Activated CD4-positive, alpha-beta T cell treated with anti-CD3 and anti-CD28 coated beads, Interleukin-2, amount 10 ng/mL, durations not matched to agents 7 days and 5 days (primary cell): Measurements from ENCODE around the gene ATXN8OS. TPM values are rescaled to one million over a fixed set of nuclear protein-coding genes. Genes with fewer than 3 reads are reported as not detected.
"Not testable (repeated sequence)": the region's sequence is repeated elsewhere in the genome, so short reads cannot be mapped to it uniquely, and the experiment has no call there.

ENCODE experiments used
- CTCF ChIA-PET: fragments of 350-600 bp; sonication (Branson Sonifier 250); formaldehyde crosslinking; loops from one replicate; lab custom pipeline; 2021; ENCODE audit warnings: antibody characterized with exemption; lab: Charles Lee
- POLR2A ChIA-PET: fragments of 350-600 bp; sonication (Branson Sonifier 250); formaldehyde crosslinking; loops from one replicate; lab custom pipeline; 2021; ENCODE audit warnings: antibody characterized with exemption; lab: Charles Lee
- DNase-seq: peaks from one replicate; pipeline ENCODE4 v3.0.0-alpha.2; 2020
- H3K27ac Mint-ChIP-seq: one replicate; pipeline ENCODE4 v1.8.0; 2021; ENCODE audit warnings: mild to moderate bottlenecking, moderate library complexity, mixed read lengths
- H3K27me3 Mint-ChIP-seq: one replicate; pipeline ENCODE4 v1.8.0; 2021; ENCODE audit warnings: mixed read lengths
- H3K36me3 Mint-ChIP-seq: one replicate; pipeline ENCODE4 v1.8.0; 2021; ENCODE audit warnings: low read depth, mixed read lengths
- H3K4me1 Mint-ChIP-seq: one replicate; pipeline ENCODE4 v1.8.0; 2021; ENCODE audit warnings: mixed read lengths
- H3K4me3 Mint-ChIP-seq: one replicate; pipeline ENCODE4 v1.8.0; 2021; ENCODE audit warnings: mild to moderate bottlenecking, moderate library complexity, mixed read lengths
- H3K9me3 Mint-ChIP-seq: one replicate; pipeline ENCODE4 v1.8.0; 2021; ENCODE audit warnings: mixed read lengths
- total RNA-seq, 2 experiments: library from RNA; stranded (reverse); gene quantifications; one replicate each; pipeline ENCODE4 v1.2.3, GENCODE V29; 2021

The ATXN8OS gene
- total RNA-seq = not detected

DNA sequence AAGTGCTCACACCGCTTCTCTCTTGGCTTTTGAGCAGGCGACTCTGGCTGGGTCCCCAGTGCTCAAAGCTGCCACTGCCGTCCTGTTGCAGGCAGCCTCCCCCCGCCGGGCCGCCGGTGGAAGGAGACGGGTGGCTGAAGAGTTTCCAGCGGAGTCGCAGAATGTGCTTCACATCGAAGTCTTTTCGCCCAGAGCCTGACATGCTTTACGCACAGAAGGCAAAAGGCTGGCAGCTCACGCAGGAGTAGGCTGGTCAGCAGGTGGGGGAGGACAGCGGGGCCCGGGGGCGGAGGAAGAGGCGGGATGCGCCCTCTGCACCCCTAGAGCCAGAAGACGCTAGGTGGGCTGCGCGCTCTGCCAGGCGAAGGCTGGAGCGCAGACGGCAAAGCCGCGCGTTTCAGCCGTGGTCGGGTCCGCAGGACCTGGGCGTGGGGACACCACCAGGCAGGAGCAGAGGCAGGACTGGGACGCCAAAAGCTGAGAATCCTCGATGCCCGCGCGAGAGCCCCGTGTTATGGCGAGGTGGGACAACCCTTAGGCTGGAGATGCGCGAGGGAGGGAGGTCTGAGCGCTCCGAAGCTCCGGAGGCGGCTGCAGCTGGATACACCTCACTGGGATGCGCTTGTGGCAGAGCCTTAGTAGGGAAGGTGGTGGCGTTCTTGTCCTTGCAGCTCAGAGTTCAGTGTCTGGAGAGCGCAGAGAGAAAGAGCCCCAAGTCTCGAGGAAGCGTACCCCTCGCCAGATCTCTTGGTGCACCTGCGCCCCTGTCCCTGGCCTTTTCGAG, at the start of gene ATXN8OS:
TSS of gene ATXN8OS (plus strand) at position 329 of the 784 bp plus-strand sequence.
- no peaks in the 10 kb centered on the region for H3K27me3 Mint-ChIP-seq
- no peaks in the 10 kb centered on the region for H3K4me1 Mint-ChIP-seq
- POLR2A ChIA-PET = no interaction called here
- CTCF ChIA-PET = no interaction called here
- no peak within 1 kb of the TSS for H3K4me3 Mint-ChIP-seq
- H3K36me3 Mint-ChIP-seq = no peaks in the 10 kb centered on the region
- no peak for DNase-seq
- H3K9me3 Mint-ChIP-seq = no peaks in the 10 kb centered on the region
- no peak within 1 kb of the TSS for H3K27ac Mint-ChIP-seq

DNA sequence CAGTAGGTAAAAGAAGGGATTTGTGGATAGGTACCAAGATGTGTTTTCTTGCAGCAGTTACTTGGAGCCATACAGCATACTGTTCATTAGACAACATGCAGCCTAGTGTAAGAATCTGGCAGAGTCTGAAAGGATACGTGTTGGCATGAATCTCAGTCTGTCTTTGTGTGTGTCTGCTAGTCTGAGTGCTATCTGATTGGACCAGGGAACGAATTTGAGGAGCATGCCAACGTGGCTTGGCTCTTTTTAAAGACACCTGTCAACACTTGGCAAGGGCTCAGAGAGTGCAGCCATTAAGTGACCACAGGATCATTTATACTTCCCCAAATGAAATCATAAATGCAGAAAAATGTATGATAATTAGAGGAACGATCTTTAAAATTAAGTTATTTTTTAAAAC, 27.6 kb upstream of the ATXN8OS start:
- Mint-ChIP-seq H3K4me1 (no peaks in the 10 kb centered on the region), H3K27ac (no peak overlapping the region), H3K36me3 (no peaks in the 10 kb centered on the region), H3K4me3 (no peak overlapping the region), H3K27me3 (no peaks in the 10 kb centered on the region), H3K9me3 (peaks cover 6% of the 10 kb centered on the region)
- ChIA-PET POLR2A (no interaction called here), CTCF (no interaction called here)
- no peak for DNase-seq

GRCh38 chr13:70087247-70087646, 20.4 kb upstream of the ATXN8OS start:
- H3K9me3 Mint-ChIP-seq = peaks cover 2% of the 10 kb centered on the region
- ChIA-PET CTCF (no interaction called here), POLR2A (no interaction called here)
- no peaks in the 10 kb centered on the region for H3K4me1 Mint-ChIP-seq
- no peaks in the 10 kb centered on the region for H3K27me3 Mint-ChIP-seq
- no peak overlapping the region for H3K4me3 Mint-ChIP-seq
- no peaks in the 10 kb centered on the region for H3K36me3 Mint-ChIP-seq
- no peak for DNase-seq
- H3K27ac Mint-ChIP-seq = no peak overlapping the region

- H3K4me1 Mint-ChIP-seq = no peaks in the 10 kb centered on the region
- H3K9me3 Mint-ChIP-seq = peaks cover 2% of the 10 kb centered on the region
- ChIA-PET POLR2A (no interaction called here), CTCF (no interaction called here)
- H3K36me3 Mint-ChIP-seq = no peaks in the 10 kb centered on the region
- no peak overlapping the region for H3K27ac Mint-ChIP-seq
- DNase-seq = no peak
- no peaks in the 10 kb centered on the region for H3K27me3 Mint-ChIP-seq
- no peak overlapping the region for H3K4me3 Mint-ChIP-seq
These were observed 18.7 kb upstream of the ATXN8OS start for GRCh38 chr13:70088926-70089325.

DNA sequence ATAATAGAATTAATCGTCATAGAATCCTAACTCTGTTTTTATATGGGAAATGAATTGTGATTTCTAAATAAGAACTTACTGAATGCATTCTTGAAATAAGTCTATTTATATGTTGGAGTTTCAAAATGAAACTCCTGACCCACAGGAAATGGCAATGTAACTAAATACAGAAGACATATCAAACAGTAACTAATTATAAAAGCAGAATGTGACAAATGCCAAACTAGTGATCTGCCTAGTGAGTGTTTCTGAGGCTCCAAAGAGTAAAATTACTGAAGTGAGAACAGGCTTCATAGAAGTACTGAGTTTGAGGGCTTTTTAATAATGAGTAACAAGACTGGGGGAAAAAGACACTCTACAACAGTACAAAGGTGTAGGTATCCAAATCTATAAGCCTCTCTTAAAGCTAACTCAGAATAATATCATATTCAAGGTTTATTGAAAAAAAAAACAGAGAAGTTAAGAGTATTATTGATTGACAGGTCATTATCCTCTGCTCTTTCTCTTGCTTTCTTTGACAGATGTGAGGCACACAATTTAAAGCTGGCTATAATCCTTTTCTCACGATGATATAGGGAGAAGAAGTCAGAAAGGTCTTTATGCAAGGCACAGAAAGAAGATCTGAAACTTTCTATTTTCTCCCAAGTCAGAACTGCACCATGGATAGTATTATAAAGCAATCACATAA, 17.4 kb upstream of the ATXN8OS start:
- Mint-ChIP-seq H3K4me1 (no peaks in the 10 kb centered on the region), H3K9me3 (peaks cover 2% of the 10 kb centered on the region), H3K27me3 (no peaks in the 10 kb centered on the region), H3K27ac (no peak overlapping the region), H3K4me3 (no peak overlapping the region), H3K36me3 (no peaks in the 10 kb centered on the region)
- POLR2A ChIA-PET = no interaction called here
- CTCF ChIA-PET = no interaction called here
- no peak for DNase-seq

DNA sequence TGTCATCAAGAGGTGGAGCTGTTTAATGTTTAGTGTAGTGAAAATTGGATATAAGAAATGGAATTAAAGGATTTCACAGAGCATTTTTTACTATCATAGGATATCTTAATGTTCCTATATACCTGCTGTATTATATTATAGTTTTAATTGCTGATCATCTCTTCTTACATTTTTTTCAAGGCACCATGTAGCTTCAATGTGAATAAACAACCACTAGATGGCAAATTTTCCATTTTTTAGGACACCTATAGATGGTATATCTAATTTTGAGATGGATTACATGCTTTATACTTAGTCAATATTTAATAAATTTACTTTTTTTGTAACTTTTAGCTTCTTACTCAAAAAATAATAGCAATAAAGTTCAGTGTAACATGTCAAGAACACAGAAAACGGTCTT, 9.0 kb upstream of the ATXN8OS start:
- Mint-ChIP-seq H3K36me3 (no peaks in the 10 kb centered on the region), H3K27ac (no peak overlapping the region), H3K27me3 (no peaks in the 10 kb centered on the region), H3K4me3 (no peak overlapping the region), H3K9me3 (no peaks in the 10 kb centered on the region), H3K4me1 (no peaks in the 10 kb centered on the region)
- CTCF ChIA-PET = no interaction called here
- POLR2A ChIA-PET = no interaction called here
- no peak for DNase-seq

GRCh38 chr13:70104481-70104880, 3.1 kb upstream of the ATXN8OS start:
- Mint-ChIP-seq H3K27me3 (no peaks in the 10 kb centered on the region), H3K4me1 (no peaks in the 10 kb centered on the region), H3K9me3 (no peaks in the 10 kb centered on the region), H3K36me3 (no peaks in the 10 kb centered on the region), H3K4me3 (no peak overlapping the region), H3K27ac (no peak overlapping the region)
- CTCF ChIA-PET = no interaction called here
- DNase-seq = no peak
- POLR2A ChIA-PET = no interaction called here

GRCh38 chr13:70107125-70107497, 515 bp upstream of the ATXN8OS start:
- Mint-ChIP-seq H3K36me3 (no peaks in the 10 kb centered on the region), H3K4me1 (no peaks in the 10 kb centered on the region), H3K27me3 (no peaks in the 10 kb centered on the region), H3K27ac (no peak overlapping the region), H3K9me3 (no peaks in the 10 kb centered on the region), H3K4me3 (no peak overlapping the region)
- DNase-seq = no peak
- CTCF ChIA-PET = no interaction called here
- POLR2A ChIA-PET = no interaction called here

DNA sequence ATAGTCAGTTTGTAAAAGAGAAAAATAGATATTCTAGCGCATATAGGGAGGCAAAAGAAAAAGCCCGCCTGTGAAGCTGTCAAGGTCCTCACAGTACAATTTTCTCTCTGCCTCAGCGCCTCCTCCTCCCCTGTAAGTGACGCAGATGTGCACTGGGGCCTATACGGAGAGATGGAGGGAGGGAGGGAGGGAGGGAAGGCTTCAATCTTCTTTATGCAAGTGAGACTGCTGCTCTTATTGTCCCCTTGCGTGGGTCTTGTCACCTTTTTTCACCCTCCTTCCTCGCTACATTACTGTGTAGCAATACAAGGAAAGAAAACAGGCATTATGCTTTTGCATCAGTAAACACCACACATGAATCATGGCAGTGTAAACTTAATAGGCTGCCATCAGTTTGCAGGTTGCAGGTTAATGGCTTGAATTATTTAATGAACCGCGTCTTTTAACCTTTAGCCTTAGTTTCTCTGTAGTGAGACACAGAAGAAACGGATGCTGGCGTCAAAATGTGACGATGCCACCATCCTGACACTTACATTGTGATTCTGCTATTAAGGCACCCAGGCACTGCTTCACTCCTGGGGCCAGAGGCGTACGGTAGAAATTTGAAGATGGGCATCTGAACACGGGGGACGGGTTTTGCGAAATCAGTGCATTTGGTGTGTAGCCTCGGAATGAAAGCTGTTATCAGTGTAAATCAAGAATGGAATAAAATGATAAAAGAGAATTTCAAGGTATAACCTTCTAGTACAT, 905 bp downstream of the ATXN8OS start, which contains the start of gene KLHL1:
TSS of gene KLHL1 (minus strand) at position 97 of the 750 bp plus-strand sequence. CDS start 753 bp downstream, outside the sequence.
- Mint-ChIP-seq H3K27ac (no peak within 1 kb of the TSS), H3K4me1 (no peaks in the 10 kb centered on the region), H3K4me3 (no peak within 1 kb of the TSS), H3K9me3 (no peaks in the 10 kb centered on the region), H3K36me3 (no peaks in the 10 kb centered on the region), H3K27me3 (no peaks in the 10 kb centered on the region)
- ChIA-PET POLR2A (no interaction called here), CTCF (no interaction called here)
- no peak for DNase-seq

DNA sequence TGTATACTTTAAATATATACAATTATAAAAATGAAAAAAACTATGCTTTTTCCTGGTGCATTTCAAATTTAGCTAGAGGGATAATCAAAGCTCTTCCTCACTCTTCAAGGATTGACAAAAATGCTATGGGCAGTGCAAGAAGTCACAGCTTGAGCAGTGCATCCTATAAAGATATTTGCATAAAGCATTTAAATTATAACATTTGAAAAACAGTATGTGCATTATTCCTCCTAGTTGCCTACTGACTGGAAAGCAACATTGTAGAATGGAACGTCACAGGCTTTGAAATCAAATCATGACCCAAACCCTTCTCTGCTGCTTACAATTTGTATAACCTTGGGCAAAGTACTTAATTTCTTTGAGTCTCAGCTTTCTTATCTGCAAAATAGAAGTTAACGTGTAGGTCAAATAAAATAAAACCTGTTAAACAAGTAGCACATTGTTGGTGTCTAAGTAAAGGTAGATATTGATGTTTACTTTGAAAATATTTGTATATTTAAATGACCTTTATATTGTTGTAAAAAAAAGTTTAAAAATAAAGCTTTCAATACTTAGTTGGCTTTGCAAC, 9.8 kb downstream of the ATXN8OS start:
- no peaks in the 10 kb centered on the region for H3K27me3 Mint-ChIP-seq
- peaks cover 4% of the 10 kb centered on the region for H3K9me3 Mint-ChIP-seq
- H3K4me1 Mint-ChIP-seq = no peaks in the 10 kb centered on the region
- H3K36me3 Mint-ChIP-seq = no peaks in the 10 kb centered on the region
- POLR2A ChIA-PET = no interaction called here
- no peak overlapping the region for H3K27ac Mint-ChIP-seq
- CTCF ChIA-PET = no interaction called here
- no peak for DNase-seq
- H3K4me3 Mint-ChIP-seq = no peak overlapping the region

DNA sequence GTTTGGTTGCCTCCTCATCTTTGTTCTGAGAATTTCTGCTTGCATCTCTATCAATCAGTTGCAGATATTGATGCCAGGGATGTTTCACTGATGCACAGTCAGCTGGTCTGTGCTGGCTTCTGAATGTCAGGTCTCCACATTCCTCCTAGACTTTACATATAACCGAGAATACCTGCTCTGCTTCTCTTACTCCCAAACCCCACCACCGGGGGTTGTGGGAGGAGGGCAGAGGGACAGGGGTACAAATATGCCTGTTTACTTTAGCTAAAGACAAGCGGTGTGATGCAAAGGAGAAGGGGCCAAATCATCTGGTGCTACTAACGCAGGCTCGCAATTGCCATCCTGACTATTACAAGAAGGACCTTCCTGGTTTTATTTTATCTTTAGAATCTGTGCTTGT, 18.1 kb downstream of the ATXN8OS start:
- H3K27me3 Mint-ChIP-seq = no peaks in the 10 kb centered on the region
- ChIA-PET CTCF (no interaction called here), POLR2A (no interaction called here)
- no peak overlapping the region for H3K27ac Mint-ChIP-seq
- peaks cover 7% of the 10 kb centered on the region for H3K9me3 Mint-ChIP-seq
- no peaks in the 10 kb centered on the region for H3K36me3 Mint-ChIP-seq
- no peak overlapping the region for H3K4me3 Mint-ChIP-seq
- H3K4me1 Mint-ChIP-seq = no peaks in the 10 kb centered on the region
- DNase-seq = no peak

DNA sequence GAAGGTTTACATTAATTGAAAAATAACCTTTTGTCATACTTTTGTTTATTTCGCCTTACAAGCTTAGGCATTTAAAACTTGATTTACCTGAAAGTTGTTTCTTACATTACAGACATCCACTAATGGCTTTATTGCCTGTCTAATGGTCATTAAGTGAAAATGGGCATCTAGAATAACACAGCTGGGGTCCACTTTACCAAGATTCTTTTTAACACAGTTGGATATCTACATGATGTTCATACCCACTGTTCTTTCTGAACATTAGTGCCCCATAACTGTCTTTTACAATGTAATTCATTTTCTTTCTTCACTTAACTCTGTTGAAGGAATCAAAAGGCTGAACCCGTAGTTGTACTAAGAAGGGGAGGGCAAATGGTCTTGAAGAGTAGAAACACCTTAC, 20.5 kb downstream of the ATXN8OS start:
- no peak for DNase-seq
- no peaks in the 10 kb centered on the region for H3K27me3 Mint-ChIP-seq
- no peaks in the 10 kb centered on the region for H3K36me3 Mint-ChIP-seq
- no peak overlapping the region for H3K4me3 Mint-ChIP-seq
- no peaks in the 10 kb centered on the region for H3K4me1 Mint-ChIP-seq
- H3K27ac Mint-ChIP-seq = no peak overlapping the region
- ChIA-PET POLR2A (no interaction called here), CTCF (no interaction called here)
- H3K9me3 Mint-ChIP-seq = peaks cover 8% of the 10 kb centered on the region

DNA sequence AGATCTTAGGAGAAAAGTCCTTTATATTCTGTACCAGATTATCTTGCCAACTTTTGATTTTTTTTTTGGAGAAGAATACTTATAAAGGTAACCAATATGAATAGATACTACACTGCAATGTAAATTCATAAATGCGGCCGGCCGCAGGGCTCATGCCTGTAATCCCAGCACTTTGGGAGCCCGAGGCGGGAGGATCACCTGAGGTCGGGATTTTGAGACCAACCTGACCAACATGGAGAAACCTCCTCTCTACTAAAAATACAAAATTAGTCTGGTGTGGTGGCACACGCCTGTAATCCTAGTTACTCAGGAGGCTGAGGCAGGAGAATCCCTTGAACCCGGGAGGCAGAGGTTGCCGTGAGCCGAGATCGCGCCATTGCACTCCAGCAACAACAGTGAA, 35.0 kb downstream of the ATXN8OS start:
- H3K9me3 Mint-ChIP-seq, H3K27ac Mint-ChIP-seq, H3K36me3 Mint-ChIP-seq, POLR2A ChIA-PET, H3K4me3 Mint-ChIP-seq, CTCF ChIA-PET, H3K4me1 Mint-ChIP-seq, H3K27me3 Mint-ChIP-seq, DNase-seq: not testable (repeated sequence)
